OCI-LY3 (cell line): Measurements from ENCODE around the gene UNC5B.

Experiments
- CTCF ChIP-seq: fragments of 200-600, 300-600 bp; sonication (generic); IDR thresholded peaks from 2 replicates; pipeline ENCODE4 v1.5.1; 2014; ENCODE audit warnings: antibody characterized with exemption, low read length, low read depth
- EZH2phosphoT487 ChIP-seq: fragments of 200-600 bp; shearing (Covaris generic); IDR thresholded peaks from 2 replicates; pipeline ENCODE4 v1.6.1; 2018; ENCODE audit warnings: antibody characterized with exemption, mixed run types, low read depth

GRCh38 chr10:71239131-71239915 is 27.0 kb downstream of the UNC5B start:
- TF ChIP-seq CTCF = no peak
- no peak for TF ChIP-seq EZH2phosphoT487
